ENCODE results near the gene HSH2D. TPM values are rescaled to one million over a fixed set of nuclear protein-coding genes. Genes with fewer than 3 reads are reported as not detected.

HSH2D gene
- total RNA-seq, 1 experiment from 2014 or later = 0.23 TPM

DNA sequence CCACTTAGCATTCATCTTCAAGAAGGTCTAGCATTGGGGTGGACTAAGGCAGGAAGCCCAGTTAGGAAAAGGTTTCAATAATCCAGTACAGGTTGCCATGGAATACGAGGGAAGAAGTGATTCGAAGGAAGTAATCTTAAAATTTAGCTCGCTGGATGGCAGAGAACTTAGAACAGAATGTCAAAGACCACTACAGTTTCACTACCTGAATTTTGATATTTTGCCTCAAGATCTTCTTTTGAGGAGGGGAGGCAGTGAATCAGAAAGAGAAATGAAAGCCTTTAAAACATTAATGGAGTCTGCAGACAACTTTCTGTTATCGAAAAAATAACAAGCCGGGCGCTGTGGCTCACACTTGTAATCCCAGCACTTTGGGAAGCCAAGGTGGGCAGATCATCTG, 38.8 kb upstream of the HSH2D start:
- ChIA-PET POLR2A (no interaction called here), CTCF (no interaction called here)
- Histone ChIP-seq H3K9me3 (no peaks in the 10 kb centered on the region), H3K4me1 (peaks cover 36% of the 10 kb centered on the region), H3K27me3 (replicated peaks; ENCODE audit: control insufficient read depth, insufficient read depth, low read length) (no peaks in the 10 kb centered on the region), H3K36me3 (ENCODE audit: control insufficient read depth, insufficient read depth, low read length) (no peaks in the 10 kb centered on the region; the same call in 1 of the 2 replicates), H3K4me3 (ENCODE audit: low read depth, low read length) (no peak overlapping the region)
- H3K27ac Mint-ChIP-seq (ENCODE audit: unreplicated experiment) = peak overlapping the region; percentile 57
- no peak for DNase-seq
- TF ChIP-seq CTCF (IDR thresholded peaks at IDR 0.05; ENCODE audit: insufficient read depth in 1 of 2, low read depth in 1 of 2, low read length in 1 of 2, severe bottlenecking in 1 of 2, unreplicated experiment in 1 of 2) = no peak
- peaks cover 17% of the 10 kb centered on the region for H3K4me1 Mint-ChIP-seq (ENCODE audit: low read depth, unreplicated experiment)
- no peaks in the 10 kb centered on the region for H3K27me3 Mint-ChIP-seq (ENCODE audit: insufficient read depth, unreplicated experiment)
- no peaks in the 10 kb centered on the region for H3K9me3 Mint-ChIP-seq (ENCODE audit: unreplicated experiment)
- peaks cover 51% of the 10 kb centered on the region for H3K36me3 Mint-ChIP-seq (ENCODE audit: insufficient read depth, unreplicated experiment)
- H3K4me3 Mint-ChIP-seq (ENCODE audit: unreplicated experiment) = no peak overlapping the region
- intact Hi-C loops (cut with micrococcal nuclease; ENCODE audit: unreplicated experiment) = no loop called here
- no TSS peak for BruUV-seq (replicated peaks)

GRCh38 chr19:16106121-16106520, 37.4 kb upstream of the HSH2D start:
- POLR2A ChIA-PET = no interaction called here
- peak overlapping the region; percentile 76 for H3K27ac Mint-ChIP-seq (ENCODE audit: unreplicated experiment)
- no peaks in the 10 kb centered on the region; the same call in 1 of the 2 replicates for H3K36me3 ChIP-seq (ENCODE audit: control insufficient read depth, insufficient read depth, low read length)
- no peaks in the 10 kb centered on the region for H3K27me3 ChIP-seq (replicated peaks; ENCODE audit: control insufficient read depth, insufficient read depth, low read length)
- no peaks in the 10 kb centered on the region for H3K27me3 Mint-ChIP-seq (ENCODE audit: insufficient read depth, unreplicated experiment)
- H3K9me3 ChIP-seq = no peaks in the 10 kb centered on the region
- intact Hi-C loops (cut with micrococcal nuclease; ENCODE audit: unreplicated experiment) = no loop called here
- H3K4me3 ChIP-seq (ENCODE audit: low read depth, low read length) = no peak overlapping the region
- no peak for TF ChIP-seq CTCF (IDR thresholded peaks at IDR 0.05; ENCODE audit: insufficient read depth in 1 of 2, low read depth in 1 of 2, low read length in 1 of 2, severe bottlenecking in 1 of 2, unreplicated experiment in 1 of 2)
- H3K4me3 Mint-ChIP-seq (ENCODE audit: unreplicated experiment) = no peak overlapping the region
- peaks cover 25% of the 10 kb centered on the region for H3K4me1 ChIP-seq
- CTCF ChIA-PET = no interaction called here
- H3K9me3 Mint-ChIP-seq (ENCODE audit: unreplicated experiment) = no peaks in the 10 kb centered on the region
- no TSS peak for BruUV-seq (replicated peaks)
- H3K36me3 Mint-ChIP-seq (ENCODE audit: insufficient read depth, unreplicated experiment) = peaks cover 41% of the 10 kb centered on the region
- DNase-seq = no peak
- peaks cover 11% of the 10 kb centered on the region for H3K4me1 Mint-ChIP-seq (ENCODE audit: low read depth, unreplicated experiment)

- no peaks in the 10 kb centered on the region for H3K36me3 ChIP-seq (ENCODE audit: control insufficient read depth, insufficient read depth, low read length)
- peak; percentile 69 to 81 for TF ChIP-seq CTCF (IDR thresholded peaks at IDR 0.05; ENCODE audit: insufficient read depth in 1 of 2, low read depth in 1 of 2, low read length in 1 of 2, severe bottlenecking in 1 of 2, unreplicated experiment in 1 of 2)
- intact Hi-C loops (cut with micrococcal nuclease; ENCODE audit: unreplicated experiment) = loop anchor here (1.0 to 2.0 kb wide), 6 partner anchors 13 to 71 kb away; partner anchors contain the start of gene TPM4
- peaks cover 26% of the 10 kb centered on the region for H3K4me1 ChIP-seq
- H3K36me3 Mint-ChIP-seq (ENCODE audit: insufficient read depth, unreplicated experiment) = peaks cover 40% of the 10 kb centered on the region
- no TSS peak for BruUV-seq (replicated peaks)
- peak within 1 kb of the TSS; percentile 72 for H3K4me3 ChIP-seq (ENCODE audit: low read depth, low read length)
- POLR2A ChIA-PET = interaction anchor here (0.8 to 1.2 kb wide), 4 partner anchors 9 to 35 kb away, joined by 4 to 6 read pairs (median 4); partner anchors contain the start of gene TPM4
- peak within 1 kb of the TSS; percentile 96 for H3K4me3 Mint-ChIP-seq (ENCODE audit: unreplicated experiment)
- no peaks in the 10 kb centered on the region for H3K27me3 ChIP-seq (replicated peaks; ENCODE audit: control insufficient read depth, insufficient read depth, low read length)
- CTCF ChIA-PET = interaction anchor here (0.5 to 2.0 kb wide), 11 partner anchors 17 to 1194 kb away, joined by 3 to 12 read pairs (median 5); partner anchors contain the start of genes FAM32A and TPM4
- no peaks in the 10 kb centered on the region for H3K9me3 ChIP-seq
- H3K27me3 Mint-ChIP-seq (ENCODE audit: insufficient read depth, unreplicated experiment) = no peaks in the 10 kb centered on the region
- DNase-seq = peak; percentile 98
- H3K9me3 Mint-ChIP-seq (ENCODE audit: unreplicated experiment) = no peaks in the 10 kb centered on the region
- H3K27ac Mint-ChIP-seq (ENCODE audit: unreplicated experiment) = peak within 1 kb of the TSS; percentile 95
- H3K4me1 Mint-ChIP-seq (ENCODE audit: low read depth, unreplicated experiment) = peaks cover 20% of the 10 kb centered on the region
These were observed 32.2 kb upstream of the HSH2D start, which contains the start of gene RAB8A for GRCh38 chr19:16111160-16111908. TSS of gene RAB8A (plus strand) at chr19:16111889. CDS start at chr19:16111902, 13 bp downstream.

Measured in Caco-2 (cell line).